SK-N-SH (cell line): ENCODE results near the gene NAV2.

Experiments
- CTCF ChIP-seq: fragments of 200-600 bp; sonication (generic); IDR thresholded peaks from 2 replicates; pipeline ENCODE4 v1.6.1; 2017; ENCODE audit warnings: antibody characterized with exemption, mild to moderate bottlenecking, moderate library complexity
- EP300 ChIP-seq, 2 experiments: IDR thresholded peaks; 2 replicates each; pipeline versions ENCODE4 v1.4.0 to v1.6.1; 2012; ENCODE audit warnings: borderline replicate concordance in 1 of 2, low read depth in 1 of 2, low read length in 1 of 2
- EZH2phosphoT487 ChIP-seq: fragments of 200-600 bp; sonication (generic); IDR thresholded peaks from 2 replicates; pipeline ENCODE4 v1.6.1; 2017; ENCODE audit warnings: low read depth, mixed run types, mild to moderate bottlenecking, antibody characterized with exemption, moderate library complexity, borderline replicate concordance
- FOXM1 ChIP-seq: IDR thresholded peaks from 2 replicates; pipeline ENCODE4 v1.4.0; 2012; ENCODE audit warnings: low read depth, mild to moderate bottlenecking
- JUND ChIP-seq: IDR thresholded peaks from 2 replicates; pipeline ENCODE4 v1.4.0; 2012
- MXI1 ChIP-seq: IDR thresholded peaks from 2 replicates; pipeline ENCODE4 v1.6.1; 2012; ENCODE audit warnings: mild to moderate bottlenecking, low read depth, low read length, improper control_type of control experiment
- PBX3 ChIP-seq: IDR thresholded peaks from 2 replicates; pipeline ENCODE4; 2012
- RCOR1 ChIP-seq: fragments of 150-350 bp; IDR thresholded peaks from 2 replicates; pipeline ENCODE4 v1.6.1; 2017; ENCODE audit warnings: antibody characterized with exemption, low read length
- TAF1 ChIP-seq: IDR thresholded peaks from 2 replicates; pipeline ENCODE4 v1.6.1; 2012; ENCODE audit warnings: low read depth, mild to moderate bottlenecking, low read length, moderate library complexity, borderline replicate concordance
- YY1 ChIP-seq: IDR thresholded peaks from 2 replicates; pipeline ENCODE4 v1.4.0; 2012; ENCODE audit warnings: low read depth, mild to moderate bottlenecking

- TF ChIP-seq PBX3 (no peak), CTCF (no peak), TAF1 (no peak), JUND (no peak), MXI1 (no peak), FOXM1 (no peak), EZH2phosphoT487 (no peak), EP300 (IDR thresholded peaks at IDR 0.05; ENCODE audit: borderline replicate concordance in 1 of 2, low read depth in 1 of 2, low read length in 1 of 2) (no peak), RCOR1 (no peak), YY1 (no peak)
Measured at GRCh38 chr11:19677381-19678080, 35.1 kb upstream of the NAV2 start.
